HG03280 (cell line): ENCODE results near the gene SMYD4.
"Not testable (repeated sequence)": the region's sequence is repeated elsewhere in the genome, so short reads cannot be mapped to it uniquely, and the experiment has no call there.

Experiments used
- ATAC-seq: cut with Tn5 transposase; IDR thresholded peaks from one replicate; pipeline ENCODE4 v1.9.1; 2021; ENCODE audit warnings: mild to moderate bottlenecking, moderate library complexity; ENCODE audit not compliant: unreplicated experiment

The SMYD4 gene

GRCh38 chr17:1783834-1784611 is 45.7 kb downstream of the SMYD4 start:
- ATAC-seq: no peak

GRCh38 chr17:1783271-1783670 is 46.4 kb downstream of the SMYD4 start:
- ATAC-seq: no peak

GRCh38 chr17:1782171-1782567 is 47.5 kb downstream of the SMYD4 start:
- ATAC-seq: no peak

GRCh38 chr17:1779571-1780131 is 50.1 kb downstream of the SMYD4 start:
- ATAC-seq: no peak

DNA sequence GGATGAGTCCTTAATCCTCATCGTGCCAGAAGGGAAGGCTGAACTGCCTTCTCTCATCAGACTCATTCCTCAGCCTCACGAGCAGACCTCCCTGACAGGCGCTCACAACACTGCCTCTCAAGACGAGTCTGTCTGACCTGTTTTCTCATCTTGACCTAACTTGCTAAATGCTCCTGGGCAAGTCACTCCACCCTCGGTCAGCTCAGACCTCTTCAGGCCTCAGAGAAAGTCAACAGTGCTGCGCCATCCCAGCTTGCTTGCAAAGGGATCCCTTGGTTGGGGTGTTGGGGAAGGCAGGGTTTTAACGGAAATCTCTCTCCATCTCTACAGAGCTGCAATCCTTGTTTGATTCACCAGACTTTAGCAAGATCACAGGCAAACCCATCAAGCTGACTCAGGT is 52.8 kb downstream of the SMYD4 start:
- no peak for ATAC-seq

DNA sequence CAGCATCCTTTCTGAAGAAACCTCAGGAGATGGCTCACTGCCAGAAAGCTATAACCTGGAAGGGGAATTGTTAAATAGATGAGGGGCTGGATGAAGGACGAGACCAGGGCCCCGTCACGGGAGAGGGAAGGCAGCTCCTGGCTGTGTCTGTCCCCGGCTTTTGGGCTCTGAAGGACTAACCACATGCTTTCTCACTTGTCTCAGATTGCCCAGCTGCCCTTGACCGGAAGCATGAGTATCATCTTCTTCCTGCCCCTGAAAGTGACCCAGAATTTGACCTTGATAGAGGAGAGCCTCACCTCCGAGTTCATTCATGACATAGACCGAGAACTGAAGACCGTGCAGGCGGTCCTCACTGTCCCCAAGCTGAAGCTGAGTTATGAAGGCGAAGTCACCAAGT is 53.4 kb downstream of the SMYD4 start:
- ATAC-seq: no peak

DNA sequence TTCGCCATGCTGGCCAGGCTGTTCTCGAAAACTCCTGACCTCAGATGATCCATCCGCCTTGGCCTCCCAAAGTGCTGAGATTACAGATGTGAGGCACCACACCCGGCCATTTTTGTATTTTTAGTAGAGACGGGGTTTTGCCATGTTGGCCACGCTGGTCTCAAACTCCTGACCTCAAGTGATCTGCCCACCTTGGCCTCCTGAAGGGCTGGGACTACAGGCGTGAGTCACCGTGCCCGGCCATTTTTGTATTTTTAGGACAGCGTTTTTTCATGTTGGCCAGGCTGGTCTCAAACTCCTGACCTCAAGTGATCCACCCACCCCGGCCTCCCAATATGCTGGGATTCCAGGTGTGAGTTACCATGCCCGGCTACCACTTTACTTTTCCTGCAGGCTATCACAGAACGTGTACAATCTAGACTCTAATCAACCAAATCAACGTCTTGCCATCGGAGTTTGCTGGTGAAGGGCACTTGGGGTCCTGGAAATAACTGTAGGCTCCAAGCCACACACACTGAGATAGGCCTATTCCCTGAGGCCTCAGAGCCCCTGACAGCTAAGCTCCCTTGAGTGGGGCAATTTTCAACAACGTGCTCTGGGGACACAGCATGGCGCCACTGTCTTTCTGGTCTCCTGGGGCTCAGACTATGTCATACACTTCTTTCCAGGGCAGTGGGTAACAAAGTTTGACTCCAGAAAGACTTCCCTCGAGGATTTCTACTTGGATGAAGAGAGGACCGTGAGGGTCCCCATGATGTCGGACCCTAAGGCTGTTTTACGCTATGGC is 55.1 kb downstream of the SMYD4 start:
- ATAC-seq: no peak

DNA sequence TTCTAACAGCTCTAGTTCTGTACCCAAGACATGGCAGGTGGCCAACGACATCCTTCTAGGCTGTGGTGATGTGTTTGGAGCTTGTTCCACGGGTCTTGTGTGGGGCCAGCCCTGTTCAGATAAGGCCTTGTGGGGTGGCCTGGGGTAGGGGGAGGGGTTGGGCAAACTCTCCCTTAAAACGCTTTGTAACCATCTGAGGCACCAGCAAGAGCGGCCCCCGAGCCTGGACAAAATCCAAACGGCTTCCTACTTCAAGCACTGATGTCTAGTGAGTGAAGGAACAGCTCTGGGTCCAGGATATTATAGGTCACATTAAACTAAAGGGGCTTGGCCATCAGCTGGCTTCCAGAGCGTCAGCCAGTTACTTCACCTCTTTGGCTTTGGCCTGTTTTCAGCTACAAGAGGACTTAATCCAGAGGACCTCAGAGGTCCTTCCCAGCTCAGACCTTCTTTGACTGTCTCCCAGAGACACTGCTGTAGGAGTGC is 56.0 kb downstream of the SMYD4 start:
- ATAC-seq: no peak

GRCh38 chr17:1773000-1773695 is 56.6 kb downstream of the SMYD4 start:
- not testable (repeated sequence) for ATAC-seq

DNA sequence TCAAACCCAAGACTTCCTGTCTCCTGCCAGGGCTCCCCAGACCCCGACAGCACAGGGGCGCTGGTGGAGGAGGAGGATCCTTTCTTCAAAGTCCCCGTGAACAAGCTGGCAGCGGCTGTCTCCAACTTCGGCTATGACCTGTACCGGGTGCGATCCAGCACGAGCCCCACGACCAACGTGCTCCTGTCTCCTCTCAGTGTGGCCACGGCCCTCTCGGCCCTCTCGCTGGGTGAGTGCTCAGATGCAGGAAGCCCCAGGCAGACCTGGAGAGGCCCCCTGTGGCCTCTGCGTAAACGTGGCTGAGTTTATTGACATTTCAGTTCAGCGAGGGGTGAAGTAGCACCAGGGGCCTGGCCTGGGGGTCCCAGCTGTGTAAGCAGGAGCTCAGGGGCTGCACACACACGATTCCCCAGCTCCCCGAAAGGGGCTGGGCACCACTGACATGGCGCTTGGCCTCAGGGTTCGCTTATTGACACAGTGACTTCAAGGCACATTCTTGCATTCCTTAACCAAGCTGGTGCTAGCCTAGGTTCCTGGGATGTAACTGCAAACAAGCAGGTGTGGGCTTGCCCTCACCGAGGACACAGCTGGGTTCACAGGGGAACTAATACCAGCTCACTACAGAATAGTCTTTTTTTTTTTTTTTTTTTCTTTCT is 59.8 kb downstream of the SMYD4 start:
- ATAC-seq: no peak

GRCh38 chr17:1767358-1767757 is 62.3 kb downstream of the SMYD4 start:
- no peak for ATAC-seq

DNA sequence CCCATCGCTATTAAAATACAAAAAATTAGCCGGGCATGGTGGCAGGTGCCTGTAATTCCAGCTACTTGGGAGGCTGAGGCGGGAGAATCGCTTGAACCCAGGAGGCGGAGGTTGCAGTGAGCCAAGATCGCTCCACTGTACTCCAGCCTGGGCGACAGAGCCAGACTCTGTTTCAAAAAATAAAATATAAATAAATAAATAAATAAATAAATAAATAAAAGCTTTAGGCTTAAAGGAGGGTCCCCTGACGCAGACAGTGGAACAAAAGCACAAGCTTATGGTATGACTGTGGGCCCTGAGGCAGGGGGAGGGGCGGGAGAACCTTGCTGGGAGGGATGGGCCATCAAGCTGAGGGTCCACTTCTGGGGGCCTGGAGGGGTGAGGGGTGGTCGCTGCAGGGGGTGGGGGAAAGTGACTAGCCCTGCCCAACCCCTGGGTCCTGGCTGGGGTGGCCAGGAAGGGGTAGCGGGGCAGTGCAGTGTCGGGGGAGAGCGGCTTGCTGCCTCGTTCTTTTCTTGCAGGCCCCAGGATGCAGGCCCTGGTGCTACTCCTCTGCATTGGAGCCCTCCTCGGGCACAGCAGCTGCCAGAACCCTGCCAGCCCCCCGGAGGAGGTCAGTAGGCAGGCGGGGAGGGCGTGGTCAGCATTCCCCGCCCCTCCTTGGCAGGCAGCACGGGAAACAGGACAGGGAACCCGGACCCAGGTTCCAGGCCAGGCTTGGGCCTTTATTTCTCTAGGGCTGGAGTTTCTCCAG is 63.1 kb downstream of the SMYD4 start:
- no peak for ATAC-seq

GRCh38 chr17:1765576-1765975 is 64.1 kb downstream of the SMYD4 start:
- ATAC-seq: no peak

- ATAC-seq: not testable (repeated sequence)
Observed at GRCh38 chr17:1764705-1765104, 65.0 kb downstream of the SMYD4 start.

DNA sequence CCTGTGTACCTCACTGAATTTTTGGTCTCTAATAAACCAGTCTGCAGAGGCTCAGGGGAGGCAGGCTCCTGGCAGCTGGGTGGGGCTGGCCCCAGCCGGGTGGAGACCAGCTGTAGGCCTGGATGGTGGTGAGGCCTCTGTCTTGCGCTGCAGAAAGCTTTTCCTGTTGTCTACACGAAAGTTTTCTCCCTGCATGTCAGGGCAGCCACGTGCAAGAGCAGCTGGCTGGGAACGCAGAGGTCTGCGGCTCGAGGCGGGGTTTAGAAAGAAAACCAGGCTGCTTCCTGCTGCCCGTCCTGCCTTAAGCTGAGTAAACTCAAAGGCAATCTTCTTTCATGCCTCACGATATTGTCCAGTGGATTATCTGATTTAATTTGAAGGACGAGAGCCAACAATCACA is 65.4 kb downstream of the SMYD4 start:
- ATAC-seq: no peak

DNA sequence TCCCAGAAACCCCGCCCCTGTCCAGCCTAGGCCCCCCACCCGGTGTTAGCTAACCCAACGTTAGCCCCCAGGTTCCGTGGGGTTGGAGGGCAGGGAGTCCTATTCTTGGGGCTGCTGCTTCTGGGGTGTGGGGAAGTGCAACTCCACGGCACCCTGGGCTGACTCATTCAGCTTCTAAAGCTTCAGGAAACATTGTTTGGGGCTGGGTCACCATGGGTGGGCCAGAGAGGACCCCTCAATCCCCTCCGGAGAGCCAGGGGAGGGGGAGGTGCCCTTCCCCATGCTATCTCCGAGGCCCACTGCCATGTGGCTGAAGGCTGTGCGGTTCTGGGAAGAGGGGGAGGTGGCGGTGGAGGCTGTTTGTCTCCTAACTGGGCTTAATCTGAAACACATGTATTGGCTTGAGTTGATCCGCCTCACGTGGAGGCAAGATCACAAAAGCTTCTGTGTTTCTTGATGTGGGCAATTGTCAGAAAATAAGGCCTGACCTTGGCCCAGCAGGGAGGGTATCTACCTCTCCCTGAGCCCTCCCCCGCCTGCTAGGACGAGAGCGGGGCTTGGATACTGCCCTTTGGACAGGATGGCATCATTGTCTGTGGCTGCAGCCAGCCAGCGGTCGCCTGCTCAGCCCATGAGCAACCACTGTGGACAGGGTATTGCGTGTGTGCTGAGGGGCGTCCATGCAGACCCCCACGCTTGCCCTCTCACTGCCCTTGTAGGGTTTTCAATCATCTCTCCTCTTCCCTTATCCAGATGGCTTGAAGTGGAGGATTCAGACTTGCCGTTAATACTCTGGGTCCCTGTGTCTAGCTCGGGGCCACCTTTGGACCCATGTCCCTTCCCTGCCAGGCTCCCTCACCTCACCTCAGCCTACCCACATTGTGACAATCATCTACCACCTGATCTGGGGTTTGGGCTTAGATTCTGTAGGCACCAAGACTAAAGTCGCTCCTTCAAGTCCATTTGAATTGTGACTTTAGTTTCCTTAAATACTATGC is 66.5 kb downstream of the SMYD4 start:
- ATAC-seq: no peak

DNA sequence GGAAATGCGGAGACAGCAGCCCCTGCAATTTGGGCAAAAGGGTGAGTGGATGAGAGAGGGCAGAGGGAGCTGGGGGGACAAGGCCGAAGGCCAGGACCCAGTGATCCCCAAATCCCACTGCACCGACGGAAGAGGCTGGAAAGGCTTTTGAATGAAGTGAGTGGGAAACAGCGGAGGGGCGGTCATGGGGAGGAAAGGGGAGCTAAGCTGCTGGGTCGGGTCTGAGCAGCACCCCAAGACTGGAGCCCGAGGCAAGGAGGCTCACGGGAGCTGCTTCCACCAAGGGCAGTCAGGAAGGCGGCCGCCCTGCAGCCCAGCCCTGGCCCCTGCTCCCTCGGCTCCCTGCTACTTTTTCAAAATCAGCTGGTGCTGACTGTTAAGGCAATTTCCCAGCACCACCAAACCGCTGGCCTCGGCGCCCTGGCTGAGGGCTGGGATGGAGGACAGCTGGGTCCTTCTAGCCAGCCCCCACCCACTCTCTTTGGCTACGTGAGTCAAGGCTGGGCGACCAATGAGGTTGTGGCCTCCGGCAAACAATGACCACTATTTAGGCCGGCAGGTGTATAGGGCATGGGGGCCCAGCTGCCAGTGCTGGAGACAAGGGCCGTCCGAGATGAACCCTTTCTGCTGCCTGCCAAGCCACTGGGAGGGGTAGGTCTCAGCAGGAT is 67.3 kb downstream of the SMYD4 start:
- ATAC-seq: no peak

DNA sequence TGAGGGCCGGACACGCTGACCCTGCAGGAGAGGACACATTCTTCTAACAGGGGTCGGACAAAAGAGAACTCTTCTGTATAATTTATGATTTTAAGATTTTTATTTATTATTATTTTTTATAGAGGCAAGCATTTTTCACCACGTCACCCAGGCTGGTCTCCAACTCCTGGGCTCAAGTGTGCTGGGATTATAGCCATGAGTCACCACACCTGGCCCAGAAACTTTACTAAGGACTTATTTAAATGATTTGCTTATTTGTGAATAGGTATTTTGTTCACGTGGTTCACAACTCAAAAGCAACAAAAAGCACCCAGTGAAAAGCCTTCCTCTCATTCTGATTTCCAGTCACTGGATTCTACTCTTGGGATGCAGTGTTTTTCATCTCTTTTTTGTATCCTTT is 70.2 kb downstream of the SMYD4 start:
- ATAC-seq: no peak
